C4-2B (cell line): ENCODE measurements around the gene IFI16.

Source experiments
- ZFX ChIP-seq: fragments of 450-650 bp; IDR thresholded peaks from 2 replicates; pipeline ENCODE4 v1.6.1; 2017
- TF ChIP-seq, protein P1 (sequence below): fragments of 450-650 bp; conservative IDR thresholded peaks from 2 replicates; pipeline ENCODE4 v1.5.1; 2017; ENCODE audit warnings: mild to moderate bottlenecking

DNA sequence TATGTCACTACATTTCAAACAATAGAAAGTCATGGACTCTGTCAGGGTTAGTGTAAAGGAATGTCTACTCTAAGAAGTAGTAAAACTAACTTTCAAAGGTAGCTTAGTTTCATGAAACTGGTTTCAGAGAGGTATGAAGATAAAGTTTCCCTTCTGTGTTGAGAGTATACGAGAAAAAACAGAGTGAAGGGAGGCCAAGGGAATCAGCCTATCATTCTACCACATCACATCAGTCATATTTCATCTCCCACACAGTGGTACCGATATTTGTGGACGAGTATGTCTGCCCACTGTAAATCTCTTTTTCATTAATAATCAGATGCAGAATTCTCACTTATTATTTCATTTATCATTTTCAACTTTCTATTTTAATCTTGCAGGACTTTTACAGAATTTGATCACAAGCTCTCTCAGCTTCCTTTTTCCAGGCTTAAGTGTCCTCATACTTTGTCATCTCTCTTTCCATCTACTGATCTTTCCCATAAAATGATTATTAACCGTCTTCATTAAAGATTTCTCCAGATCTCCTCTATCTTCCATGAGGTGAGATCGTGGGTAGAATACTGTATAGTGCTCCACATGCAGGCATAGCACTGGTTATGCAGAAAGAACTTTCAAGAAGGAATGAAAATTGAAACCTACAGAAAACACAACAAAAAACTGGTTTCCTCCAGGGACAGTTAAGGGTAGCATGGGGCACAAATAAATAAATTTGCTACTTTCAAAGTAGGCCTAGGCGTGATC, 11.5 kb upstream of the IFI16 start:
- TF ChIP-seq, protein P1, sequence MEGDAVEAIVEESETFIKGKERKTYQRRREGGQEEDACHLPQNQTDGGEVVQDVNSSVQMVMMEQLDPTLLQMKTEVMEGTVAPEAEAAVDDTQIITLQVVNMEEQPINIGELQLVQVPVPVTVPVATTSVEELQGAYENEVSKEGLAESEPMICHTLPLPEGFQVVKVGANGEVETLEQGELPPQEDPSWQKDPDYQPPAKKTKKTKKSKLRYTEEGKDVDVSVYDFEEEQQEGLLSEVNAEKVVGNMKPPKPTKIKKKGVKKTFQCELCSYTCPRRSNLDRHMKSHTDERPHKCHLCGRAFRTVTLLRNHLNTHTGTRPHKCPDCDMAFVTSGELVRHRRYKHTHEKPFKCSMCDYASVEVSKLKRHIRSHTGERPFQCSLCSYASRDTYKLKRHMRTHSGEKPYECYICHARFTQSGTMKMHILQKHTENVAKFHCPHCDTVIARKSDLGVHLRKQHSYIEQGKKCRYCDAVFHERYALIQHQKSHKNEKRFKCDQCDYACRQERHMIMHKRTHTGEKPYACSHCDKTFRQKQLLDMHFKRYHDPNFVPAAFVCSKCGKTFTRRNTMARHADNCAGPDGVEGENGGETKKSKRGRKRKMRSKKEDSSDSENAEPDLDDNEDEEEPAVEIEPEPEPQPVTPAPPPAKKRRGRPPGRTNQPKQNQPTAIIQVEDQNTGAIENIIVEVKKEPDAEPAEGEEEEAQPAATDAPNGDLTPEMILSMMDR, result no peak
- no peak for TF ChIP-seq ZFX
